NCI-H2107 treated with DMSO at 0.1 percent for 48 hours (cell line): ENCODE measurements around the gene BPTF.
"Not testable (repeated sequence)": the region's sequence is repeated elsewhere in the genome, so short reads cannot be mapped to it uniquely, and the experiment has no call there.

Experiments
- DNase-seq: peaks from one replicate; lab custom pipeline; 2025; ENCODE audit not compliant: unreplicated experiment; lab: John Stamatoyannopoulos, UW

Gene BPTF

DNA sequence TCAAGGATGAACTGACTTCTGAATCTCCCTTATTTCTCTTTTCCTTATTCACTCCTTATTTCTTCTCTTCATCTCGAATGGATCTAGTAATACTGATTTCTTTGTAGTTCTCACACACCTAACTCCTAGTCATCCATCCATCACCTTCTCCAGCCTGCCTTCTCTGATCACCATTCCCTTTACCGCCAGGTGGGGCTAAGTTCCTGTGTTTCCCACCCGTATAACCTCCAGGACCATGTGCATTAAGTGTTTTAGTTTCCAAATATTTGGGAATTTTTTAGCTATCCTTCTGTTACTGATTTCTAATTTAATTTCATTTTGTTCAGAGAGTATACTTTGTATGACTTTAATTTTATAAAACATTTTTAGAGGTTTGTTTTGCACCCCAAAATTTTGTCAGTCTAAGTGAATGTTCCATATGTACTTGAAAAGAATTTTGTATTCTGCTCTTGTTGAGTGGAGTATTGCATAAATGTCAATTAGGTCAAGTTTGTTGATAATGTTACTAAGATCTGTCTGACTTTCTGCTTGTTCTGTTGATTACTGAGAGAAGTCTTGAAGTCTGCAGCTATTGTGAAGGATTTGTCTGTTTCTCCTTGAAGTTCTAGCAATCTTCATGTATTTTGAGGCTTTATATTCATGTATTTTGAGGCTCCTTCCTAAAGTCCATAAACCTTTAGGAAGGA is 8.8 kb downstream of the BPTF start:
- DNase-seq: no peak

DNA sequence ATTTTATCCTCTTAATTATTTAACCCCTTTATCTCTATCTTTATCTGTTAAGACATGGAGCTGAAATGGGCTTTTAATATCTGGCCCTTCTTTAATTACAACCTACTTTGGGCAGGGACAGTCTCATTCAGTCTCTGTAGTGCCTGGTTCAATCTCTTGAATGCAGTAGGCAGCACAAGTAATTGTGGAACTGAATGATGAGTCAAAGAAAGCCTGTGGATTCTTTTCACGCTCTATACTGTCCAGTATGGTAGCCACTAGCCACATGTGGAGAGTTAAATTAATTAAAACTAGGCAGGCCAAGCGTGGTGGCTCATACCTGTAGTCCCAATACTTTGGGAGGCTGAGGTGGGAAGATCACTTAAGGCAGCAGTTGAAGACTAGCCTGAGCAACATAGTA is 9.3 kb downstream of the BPTF start:
- DNase-seq: no peak

DNA sequence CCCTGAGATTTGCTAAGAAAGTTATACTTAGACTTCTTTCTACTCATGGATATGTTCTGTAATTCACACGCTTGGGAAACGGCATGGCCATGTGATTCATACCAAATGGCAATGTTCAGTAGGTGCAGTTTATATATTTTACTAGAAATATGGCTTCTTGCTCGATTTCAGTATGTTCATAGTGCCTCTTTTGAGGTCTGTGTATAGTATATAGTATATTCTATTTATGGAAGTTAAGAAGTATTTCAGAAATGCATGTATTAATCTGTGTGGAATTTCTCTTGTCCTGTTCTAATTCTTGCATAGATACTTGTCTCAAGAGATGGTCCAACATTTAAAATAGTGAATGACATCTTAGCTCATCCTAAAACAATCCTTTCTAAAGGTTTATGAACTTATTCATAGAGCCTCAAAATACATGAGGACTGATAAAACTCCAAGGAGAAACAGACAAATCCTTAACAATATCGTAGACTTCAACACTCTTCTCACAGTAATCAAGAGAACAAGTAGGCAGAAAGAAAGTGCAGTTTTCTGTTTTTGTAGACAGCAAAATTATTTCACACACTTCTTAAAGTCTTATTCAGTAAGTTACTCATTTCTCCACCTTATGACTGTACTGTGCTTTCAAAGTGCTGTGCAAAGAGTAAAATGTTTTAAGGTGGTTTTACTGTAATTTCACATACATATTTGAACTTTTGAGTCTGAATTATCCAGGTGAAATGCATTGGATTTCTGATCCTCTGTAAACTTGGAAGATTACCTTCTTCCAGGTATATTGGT is 11.1 kb downstream of the BPTF start:
- no peak for DNase-seq

DNA sequence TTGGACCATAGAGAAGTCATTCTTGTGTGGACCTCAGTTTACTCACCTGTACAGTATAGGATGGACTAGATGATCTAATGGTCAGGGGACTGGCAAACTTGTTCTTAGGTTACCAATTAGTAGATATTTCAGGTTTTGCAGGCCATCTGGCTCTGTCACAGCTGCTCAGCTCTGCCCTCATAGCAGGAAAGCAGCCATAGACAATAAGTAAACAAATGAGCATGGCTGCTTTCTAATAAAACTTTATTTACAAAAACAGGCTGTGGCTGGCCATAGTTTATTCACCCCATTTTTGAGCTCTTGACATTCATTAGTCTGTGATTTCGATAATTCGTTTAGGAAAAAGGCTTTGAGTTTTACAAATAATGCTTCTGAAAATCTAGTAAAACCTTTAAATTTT is 12.7 kb downstream of the BPTF start:
- no peak for DNase-seq

DNA sequence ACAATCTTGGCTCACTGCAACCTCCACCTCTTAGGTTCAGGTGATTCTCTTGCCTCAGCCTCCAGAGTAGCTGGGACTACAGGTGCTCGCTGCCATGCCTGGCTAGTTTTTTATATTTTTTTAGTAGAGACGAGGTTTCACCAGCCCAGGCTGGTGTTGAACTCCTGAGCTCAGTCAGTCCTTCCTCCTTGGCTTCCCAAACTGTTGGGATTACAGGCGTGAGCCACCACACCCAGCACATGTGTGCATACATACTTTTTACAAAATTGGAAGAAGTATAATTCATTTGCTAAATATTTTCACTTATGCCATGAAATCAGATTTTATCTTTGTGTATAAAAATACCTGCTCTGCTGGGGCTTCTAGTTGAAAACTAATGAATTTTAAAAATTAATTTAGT is 13.2 kb downstream of the BPTF start:
- DNase-seq: no peak

DNA sequence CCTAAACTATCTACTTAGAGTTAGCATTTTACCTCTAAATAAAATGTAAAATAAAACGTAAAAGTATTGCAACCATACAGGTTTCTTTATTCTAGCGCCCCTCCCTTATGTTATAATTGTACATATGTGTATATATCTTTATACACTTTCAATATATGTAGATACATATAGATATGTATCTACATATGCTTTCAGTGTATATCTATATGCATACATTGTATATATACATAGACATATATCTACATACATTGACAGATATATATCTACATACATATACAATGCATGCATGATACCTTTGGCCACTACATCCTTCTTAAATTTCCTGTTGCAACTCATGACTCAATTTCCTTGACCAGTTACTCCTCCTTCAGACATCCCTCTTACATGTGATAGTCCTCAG is 16.7 kb downstream of the BPTF start:
- DNase-seq: no peak

DNA sequence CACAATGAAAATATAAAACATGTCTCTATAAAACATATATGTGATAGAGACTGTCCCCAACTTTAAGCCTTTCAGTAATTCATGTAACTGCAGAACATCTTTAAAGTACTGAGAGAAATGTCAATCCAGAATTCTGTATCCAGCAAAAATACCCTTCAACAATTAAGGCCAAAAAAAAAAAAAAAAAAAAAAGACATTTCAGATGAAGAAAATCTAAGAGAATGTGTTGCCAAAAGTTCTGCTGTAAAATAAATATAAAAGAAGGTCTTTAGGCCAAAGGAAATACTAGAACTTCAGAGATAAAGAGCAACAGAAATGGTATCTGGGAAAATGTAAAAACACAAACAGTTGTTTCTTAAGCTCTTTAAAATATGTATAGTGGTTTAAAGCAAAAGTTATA is 17.3 kb downstream of the BPTF start:
- DNase-seq: no peak

DNA sequence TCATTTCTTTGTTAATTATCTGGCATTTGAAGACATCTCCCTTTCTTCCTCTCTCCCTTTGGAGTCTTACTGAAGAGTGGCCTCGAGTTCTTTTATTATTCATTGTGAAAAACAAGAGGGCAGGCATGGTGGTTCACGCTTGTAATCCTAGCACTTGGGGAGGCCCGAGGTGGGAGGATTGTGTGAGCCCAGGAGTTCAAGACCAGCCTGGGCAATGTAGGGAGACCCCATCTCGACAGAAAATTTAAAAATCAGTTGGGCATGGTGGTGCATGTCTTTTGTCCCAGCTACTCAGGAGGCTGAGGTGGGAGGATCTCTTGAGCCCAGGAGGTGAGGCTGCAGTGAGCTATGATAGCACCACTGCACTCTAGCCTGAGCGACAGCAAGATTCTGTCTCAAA is 20.1 kb downstream of the BPTF start:
- no peak for DNase-seq

DNA sequence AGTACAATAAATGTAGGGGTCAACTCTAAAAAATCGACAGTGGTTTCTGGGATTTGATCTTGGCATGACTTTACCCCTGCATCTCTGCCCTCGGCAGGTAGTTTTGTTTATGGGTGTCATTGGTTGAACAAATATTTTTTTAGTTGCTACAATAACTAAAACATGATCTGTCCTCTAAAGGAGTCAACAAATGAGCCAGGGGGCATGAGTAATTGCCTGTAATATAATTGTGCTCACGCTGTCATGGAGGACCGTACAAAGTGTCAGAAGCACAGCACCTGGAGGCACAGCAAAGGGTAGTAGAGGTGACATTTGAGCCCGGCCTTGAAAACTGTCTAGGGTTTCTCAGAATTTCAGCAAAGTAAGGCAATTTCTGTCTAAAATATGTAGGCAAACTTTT is 22.9 kb downstream of the BPTF start:
- DNase-seq: not testable (repeated sequence)

DNA sequence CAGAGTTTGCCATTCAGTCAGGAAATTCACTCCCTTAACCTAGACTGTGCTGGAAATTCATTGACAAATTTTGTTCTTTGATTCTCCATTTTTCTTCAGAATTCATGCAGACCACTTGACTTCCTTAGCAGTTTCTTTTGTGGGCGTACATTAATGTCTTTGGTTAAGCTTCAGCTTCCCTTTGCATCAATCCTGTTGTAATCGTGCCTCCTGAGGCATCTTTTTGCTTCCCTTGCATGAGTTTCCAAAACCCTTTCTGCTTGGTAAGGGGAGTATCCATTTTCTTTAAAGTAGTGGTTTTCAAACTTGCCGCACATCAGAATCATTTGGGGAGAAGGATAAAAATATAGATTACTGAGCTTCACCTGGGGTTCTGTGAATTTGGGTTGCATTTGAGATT is 23.5 kb downstream of the BPTF start:
- not testable (repeated sequence) for DNase-seq

DNA sequence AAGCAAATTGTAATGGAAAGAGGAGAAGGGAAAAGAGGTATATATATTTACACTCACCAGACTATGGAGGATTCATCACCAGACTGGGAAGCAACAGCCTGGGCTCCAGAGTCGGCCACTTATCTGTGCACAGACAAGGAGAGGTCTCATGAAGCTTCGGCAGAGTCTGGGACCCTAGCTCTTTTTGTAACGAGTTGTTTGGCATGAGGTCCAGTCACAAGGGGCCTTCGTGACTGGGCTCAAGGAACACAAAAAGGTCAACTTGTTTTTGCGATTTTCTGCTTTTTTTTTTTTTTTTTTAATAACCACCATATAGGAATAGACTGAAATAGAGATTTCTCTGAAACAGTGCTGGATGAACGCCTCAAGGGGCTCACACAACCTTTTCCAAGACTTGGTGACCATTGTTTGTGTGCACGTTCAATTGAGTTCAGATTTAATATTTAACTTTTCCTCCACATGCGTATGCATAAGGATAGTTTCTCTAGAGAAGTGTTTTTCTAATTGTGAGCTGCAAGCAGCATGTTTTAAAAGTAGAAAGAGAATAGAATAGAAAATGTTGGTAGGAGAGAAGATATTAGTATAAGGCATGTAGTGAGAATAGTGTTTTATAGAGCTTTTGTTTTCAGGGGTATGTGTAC is 25.8 kb downstream of the BPTF start:
- DNase-seq: no peak

DNA sequence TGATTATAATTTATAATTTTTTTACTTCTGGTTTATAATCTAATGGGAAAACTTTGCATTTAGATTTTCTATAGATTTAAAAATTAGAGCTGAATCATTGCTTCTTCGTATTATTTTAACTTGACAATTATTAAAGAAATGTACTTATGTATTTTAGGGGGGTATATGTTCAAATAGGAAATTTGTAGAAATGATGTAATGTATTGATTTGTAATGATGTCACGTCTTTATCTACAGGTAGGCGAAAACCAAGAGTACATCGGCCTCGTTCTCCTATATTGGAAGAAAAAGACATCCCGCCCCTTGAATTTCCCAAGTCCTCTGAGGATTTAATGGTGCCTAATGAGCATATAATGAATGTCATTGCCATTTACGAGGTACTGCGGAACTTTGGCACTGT is 28.4 kb downstream of the BPTF start:
- no peak for DNase-seq

DNA sequence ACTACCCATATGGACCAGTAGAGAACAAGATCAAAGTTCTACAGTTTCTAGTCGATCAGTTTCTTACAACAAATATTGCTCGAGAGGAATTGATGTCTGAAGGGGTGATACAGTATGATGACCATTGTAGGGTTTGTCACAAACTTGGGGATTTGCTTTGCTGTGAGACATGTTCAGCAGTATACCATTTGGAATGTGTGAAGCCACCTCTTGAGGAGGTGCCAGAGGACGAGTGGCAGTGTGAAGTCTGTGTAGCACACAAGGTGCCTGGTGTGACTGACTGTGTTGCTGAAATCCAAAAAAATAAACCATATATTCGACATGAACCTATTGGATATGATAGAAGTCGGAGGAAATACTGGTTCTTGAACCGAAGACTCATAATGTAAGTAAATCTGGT is 29.1 kb downstream of the BPTF start:
- no peak for DNase-seq

DNA sequence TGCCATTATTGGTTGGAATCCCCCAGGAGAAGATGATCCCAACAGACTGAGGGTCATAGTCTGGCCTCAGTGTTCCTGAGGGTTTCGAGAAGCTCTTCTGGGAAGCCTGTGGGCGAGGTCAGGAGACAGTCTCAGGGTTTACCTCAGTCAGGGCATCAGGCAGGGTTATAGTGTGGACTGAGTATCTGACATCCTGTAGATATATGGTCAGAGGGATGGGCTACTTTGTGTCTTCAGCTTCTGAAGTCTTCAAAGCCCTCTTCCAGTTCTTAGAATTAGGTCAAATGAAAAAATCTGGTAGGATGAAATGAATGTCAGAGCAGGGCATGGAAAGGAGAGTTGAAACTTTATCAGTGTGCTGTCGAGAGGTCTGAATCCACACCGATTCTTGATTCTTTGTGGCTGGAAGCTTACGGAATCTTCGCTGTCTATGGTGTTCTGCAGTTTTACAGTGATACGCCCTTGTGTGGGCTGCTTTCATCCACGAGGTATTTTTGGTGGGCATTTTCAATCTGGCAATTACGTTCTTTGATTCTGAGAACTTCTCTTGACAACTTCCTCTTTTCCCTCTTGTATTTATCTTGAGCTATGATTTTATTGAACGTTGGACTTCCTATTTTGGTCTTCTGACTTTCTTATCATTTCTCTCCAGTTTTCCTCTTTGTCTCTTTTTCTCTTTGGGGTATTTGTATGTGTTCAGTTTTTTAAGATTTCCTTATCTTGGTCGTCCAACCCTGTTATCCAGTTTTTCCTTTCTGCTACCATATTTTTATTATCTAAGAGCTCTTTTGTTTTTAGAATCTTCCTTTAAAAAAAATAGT is 30.4 kb downstream of the BPTF start:
- DNase-seq: no peak

DNA sequence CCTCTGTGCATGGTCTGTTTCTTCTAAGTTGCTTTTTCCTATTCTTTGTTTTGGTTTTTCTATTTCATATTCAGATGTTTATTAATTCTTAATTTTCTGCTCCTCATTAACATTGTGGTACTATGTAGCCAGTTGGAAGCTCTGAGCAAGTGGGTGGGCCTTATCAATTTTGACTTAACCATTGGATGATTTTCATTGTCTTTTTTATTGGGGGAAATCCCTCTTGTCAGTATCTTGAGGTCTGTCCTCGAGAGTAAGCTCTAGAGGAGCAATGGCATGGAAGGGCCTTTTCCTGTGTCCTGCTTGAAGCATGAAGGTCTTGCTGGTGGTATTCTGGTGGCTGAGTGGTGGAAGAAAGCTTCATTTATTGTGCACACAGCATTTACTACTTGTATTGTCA is 31.1 kb downstream of the BPTF start:
- not testable (repeated sequence) for DNase-seq

DNA sequence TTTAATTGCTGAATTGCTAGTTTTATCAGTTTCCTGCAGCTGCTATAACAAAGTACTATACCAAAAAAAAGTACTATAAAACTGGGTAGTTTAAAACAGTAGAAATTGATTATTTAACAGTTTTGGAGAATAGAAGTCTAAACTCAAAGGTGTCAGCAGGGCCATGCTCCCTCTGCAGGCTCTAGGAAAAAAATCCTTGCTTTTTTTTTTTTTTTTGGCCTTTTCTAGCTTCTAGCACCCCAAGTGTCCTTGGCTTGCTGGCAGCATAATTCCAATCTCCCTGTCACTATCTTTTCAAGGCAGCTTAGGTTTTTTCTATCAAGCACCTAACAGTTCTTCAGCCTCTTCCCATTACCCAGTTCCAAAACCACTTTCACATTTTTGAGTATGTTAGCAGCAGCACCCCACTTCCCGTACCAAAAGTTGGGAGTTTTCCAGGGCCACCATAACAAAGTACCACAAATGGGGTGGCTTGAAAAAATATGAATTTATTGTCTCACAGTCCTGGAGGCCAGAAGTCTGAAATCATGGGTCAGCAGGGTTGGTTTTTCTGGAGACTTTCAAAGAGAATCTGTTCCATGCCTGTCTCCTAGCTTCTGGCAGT is 37.4 kb downstream of the BPTF start:
- DNase-seq: no peak

DNA sequence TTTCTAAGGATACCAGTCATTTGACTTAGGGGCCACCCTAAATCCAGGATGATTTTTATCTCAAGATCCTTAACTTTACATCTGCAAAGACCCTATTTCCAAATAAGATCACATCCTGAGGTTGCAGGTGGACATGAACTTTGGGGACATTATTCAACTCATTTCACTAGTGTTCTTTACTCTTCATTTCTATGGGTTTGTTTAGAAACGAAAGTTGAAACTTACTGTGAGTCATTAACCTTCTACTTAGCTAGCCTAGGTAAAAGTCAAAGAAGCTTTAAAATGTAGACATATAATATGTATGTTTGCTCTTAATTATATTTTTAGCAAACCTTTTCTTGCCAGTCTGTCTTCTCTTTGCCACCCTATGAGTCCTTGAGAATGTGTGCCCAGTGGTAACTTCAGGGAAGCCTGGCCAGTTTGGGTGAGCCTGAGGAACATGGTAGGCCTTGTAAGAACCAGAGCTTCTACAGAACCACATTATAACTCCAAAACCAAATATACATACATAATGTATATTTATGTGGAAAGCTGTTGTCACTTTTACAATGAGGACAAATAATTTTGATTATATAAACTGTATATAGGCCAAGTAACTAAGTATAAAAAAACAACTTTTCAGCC is 38.4 kb downstream of the BPTF start:
- DNase-seq: no peak

DNA sequence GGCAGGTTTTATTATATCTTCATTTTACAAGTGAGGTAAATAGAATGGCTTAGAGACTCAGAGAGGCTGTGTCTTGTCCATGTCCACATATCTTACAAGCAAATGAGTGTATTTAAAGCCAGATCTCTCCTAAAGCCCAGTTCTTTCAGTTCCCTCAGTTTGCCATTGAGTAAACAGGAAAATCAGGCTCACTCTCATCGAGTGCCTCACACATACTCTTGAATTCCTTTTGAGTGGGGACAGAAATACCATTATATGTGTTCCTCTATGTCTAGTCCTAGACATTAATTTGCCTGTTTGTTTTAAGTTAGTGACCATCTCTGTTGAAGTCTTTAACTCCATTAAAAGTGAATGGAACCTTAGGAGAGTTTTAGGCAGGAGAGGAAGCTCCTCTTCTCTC is 40.1 kb downstream of the BPTF start:
- no peak for DNase-seq

DNA sequence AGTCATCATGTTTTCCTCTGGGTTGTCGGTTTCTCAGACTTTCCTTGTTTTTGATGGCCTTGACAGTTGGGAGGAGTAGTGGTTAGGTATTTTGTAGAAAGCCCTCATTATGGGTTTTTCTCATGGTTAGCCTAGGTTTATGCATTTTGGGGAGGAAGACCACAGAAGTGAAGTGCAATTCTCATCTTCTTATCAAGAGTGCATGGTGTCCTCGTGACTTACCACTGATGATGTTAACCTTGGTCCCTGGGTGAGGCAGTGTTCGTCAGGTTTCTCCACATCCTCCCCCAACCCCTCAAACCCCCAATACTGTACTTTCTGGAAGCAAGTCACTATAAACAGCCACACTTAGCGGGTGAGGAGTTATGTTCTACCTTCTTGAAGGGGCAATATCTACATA is 42.3 kb downstream of the BPTF start:
- no peak for DNase-seq

DNA sequence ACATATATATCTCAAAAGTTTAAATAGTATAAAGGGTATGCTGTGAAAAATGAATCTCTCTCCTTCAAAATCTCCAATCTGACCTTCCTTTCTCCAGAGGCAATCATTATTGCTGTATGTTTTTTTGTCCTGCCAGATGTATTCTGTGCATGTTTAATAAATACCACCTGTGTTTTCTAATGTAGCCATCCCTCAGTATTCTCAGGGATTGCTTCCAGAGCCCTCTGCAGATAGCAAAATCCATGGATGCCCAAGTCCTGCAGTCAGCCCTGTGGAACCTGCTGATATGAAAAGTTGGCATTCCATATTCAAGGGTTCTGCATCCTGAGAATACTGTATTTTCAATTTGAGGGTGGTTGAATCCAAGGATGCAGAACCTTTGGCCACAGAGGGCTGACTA is 42.9 kb downstream of the BPTF start:
- no peak for DNase-seq

DNA sequence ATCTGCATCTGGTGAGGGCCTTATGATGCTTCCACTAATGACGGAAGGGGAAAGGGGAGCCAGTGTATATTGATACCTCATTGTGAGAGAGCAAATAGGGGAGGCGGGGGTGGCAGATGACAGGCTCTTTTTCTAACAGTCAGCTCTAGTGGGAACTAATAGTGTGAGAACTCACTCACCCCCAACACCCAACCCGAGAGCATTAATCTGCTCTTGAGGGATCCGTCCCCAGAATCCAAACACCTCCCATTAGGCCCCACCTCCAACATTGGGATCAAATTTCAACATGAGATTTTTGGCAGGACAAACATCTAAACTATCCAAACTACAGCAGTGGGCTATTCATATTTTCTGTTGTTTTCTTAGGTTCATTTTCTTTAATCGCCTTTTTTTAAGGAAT is 54.4 kb downstream of the BPTF start:
- no peak for DNase-seq
